ENCODE data around the gene KIAA0319L. TPM values are rescaled to one million over a fixed set of nuclear protein-coding genes. Genes with fewer than 3 reads are reported as not detected.

Gene KIAA0319L
- total and polyA plus RNA-seq, 2 experiments from 2014 or later, result 27.2 to 75.1 TPM

DNA sequence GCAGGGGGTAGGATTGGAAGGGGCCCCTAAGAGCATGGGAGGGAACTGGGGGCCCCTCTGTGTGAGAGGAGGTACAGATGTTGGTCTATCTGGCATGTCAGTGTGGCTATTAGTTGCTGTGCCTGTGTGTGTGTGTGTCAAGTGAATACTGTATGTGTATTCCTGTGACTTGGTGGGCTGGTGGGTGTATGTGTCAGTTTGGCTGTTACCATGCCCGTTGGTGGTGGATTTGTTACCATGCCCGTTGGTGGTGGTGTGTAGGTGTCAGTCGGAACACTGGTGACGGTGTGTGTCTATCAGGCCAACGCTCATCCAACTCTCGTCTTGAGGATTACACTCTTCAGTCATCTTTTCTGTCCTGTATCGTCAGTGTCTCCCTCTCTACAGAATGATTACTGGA is 38.5 kb upstream of the KIAA0319L start:
- Histone ChIP-seq H3K4me1 (ENCODE audit: insufficient read depth) (no peaks in the 10 kb centered on the region), H3K4me3 (no peak overlapping the region), H4K20me1 (replicated peaks; ENCODE audit: insufficient read depth) (peaks cover 6% of the 10 kb centered on the region; the same call in 1 of the 2 replicates), H3K36me3 (ENCODE audit: insufficient read depth) (peaks cover 9% of the 10 kb centered on the region; the same call in 1 of the 2 replicates), H2AFZ (no peak overlapping the region), H3F3A (replicated peaks; ENCODE audit: low read depth) (0 out of 2 replicates have a peak, but pooled peaks cover 2% of the 10 kb centered on the region), H3K27ac (ENCODE audit: low read depth) (no peak overlapping the region), H3K27me3 (ENCODE audit: insufficient read depth) (no peaks in the 10 kb centered on the region), H3K4me2 (no peak overlapping the region), H3K79me2 (replicated peaks; ENCODE audit: insufficient read depth) (no peaks in the 10 kb centered on the region), H3K9me2 (ENCODE audit: insufficient read depth) (no peaks in the 10 kb centered on the region)
- no peak overlapping the region for H3K27ac Mint-ChIP-seq
- H3K9me3 Mint-ChIP-seq, result 0 out of 3 replicates have a peak, but pooled peaks cover 2% of the 10 kb centered on the region
- no peak overlapping the region for H3K4me3 Mint-ChIP-seq
- H3K27me3 Mint-ChIP-seq (ENCODE audit: insufficient read depth, low read depth, poor library complexity), result peaks cover 3% of the 10 kb centered on the region
- DNase-seq (ENCODE audit: low spot score) (no peak), ATAC-seq (no peak)
- no peaks in the 10 kb centered on the region for H3K4me1 Mint-ChIP-seq
- no peak for TF ChIP-seq EZH2 (IDR thresholded peaks at IDR 0.05; ENCODE audit: low read depth, unreplicated experiment)
- TF ChIP-seq, protein P1, sequence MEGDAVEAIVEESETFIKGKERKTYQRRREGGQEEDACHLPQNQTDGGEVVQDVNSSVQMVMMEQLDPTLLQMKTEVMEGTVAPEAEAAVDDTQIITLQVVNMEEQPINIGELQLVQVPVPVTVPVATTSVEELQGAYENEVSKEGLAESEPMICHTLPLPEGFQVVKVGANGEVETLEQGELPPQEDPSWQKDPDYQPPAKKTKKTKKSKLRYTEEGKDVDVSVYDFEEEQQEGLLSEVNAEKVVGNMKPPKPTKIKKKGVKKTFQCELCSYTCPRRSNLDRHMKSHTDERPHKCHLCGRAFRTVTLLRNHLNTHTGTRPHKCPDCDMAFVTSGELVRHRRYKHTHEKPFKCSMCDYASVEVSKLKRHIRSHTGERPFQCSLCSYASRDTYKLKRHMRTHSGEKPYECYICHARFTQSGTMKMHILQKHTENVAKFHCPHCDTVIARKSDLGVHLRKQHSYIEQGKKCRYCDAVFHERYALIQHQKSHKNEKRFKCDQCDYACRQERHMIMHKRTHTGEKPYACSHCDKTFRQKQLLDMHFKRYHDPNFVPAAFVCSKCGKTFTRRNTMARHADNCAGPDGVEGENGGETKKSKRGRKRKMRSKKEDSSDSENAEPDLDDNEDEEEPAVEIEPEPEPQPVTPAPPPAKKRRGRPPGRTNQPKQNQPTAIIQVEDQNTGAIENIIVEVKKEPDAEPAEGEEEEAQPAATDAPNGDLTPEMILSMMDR (conservative IDR thresholded peaks at IDR 0.05; ENCODE audit: low read depth in 2 of 2), result no peak
- TF ChIP-seq ZNF331 (CRISPR knock-in tag; IDR thresholded peaks at IDR 0.05; ENCODE audit: low read depth), result no peak
- TF ChIP-seq JUNB (IDR thresholded peaks at IDR 0.05; ENCODE audit: unreplicated experiment), result no peak
- no peak for TF ChIP-seq EZH2phosphoT487 (IDR thresholded peaks at IDR 0.05; ENCODE audit: unreplicated experiment)
- TF ChIP-seq, protein P2, sequence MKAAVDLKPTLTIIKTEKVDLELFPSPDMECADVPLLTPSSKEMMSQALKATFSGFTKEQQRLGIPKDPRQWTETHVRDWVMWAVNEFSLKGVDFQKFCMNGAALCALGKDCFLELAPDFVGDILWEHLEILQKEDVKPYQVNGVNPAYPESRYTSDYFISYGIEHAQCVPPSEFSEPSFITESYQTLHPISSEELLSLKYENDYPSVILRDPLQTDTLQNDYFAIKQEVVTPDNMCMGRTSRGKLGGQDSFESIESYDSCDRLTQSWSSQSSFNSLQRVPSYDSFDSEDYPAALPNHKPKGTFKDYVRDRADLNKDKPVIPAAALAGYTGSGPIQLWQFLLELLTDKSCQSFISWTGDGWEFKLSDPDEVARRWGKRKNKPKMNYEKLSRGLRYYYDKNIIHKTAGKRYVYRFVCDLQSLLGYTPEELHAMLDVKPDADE (IDR thresholded peaks at IDR 0.05), result no peak
- no peak for TF ChIP-seq STAT1 (IDR thresholded peaks at IDR 0.05; ENCODE audit: unreplicated experiment)
- TF ChIP-seq POLR2AphosphoS5 (IDR thresholded peaks at IDR 0.05; ENCODE audit: low read depth), result no peak; the same call in 1 of the 2 replicates
- no peak for TF ChIP-seq REST (IDR thresholded peaks at IDR 0.05; ENCODE audit: unreplicated experiment)
- no peak for TF ChIP-seq CREB1 (CRISPR knock-in tag; IDR thresholded peaks at IDR 0.05; ENCODE audit: low read depth)
- no peak for TF ChIP-seq NANOG (IDR thresholded peaks at IDR 0.05; ENCODE audit: borderline replicate concordance)
- no peak for TF ChIP-seq ZNF114 (CRISPR knock-in tag; IDR thresholded peaks at IDR 0.05)
- TF ChIP-seq, protein P3, sequence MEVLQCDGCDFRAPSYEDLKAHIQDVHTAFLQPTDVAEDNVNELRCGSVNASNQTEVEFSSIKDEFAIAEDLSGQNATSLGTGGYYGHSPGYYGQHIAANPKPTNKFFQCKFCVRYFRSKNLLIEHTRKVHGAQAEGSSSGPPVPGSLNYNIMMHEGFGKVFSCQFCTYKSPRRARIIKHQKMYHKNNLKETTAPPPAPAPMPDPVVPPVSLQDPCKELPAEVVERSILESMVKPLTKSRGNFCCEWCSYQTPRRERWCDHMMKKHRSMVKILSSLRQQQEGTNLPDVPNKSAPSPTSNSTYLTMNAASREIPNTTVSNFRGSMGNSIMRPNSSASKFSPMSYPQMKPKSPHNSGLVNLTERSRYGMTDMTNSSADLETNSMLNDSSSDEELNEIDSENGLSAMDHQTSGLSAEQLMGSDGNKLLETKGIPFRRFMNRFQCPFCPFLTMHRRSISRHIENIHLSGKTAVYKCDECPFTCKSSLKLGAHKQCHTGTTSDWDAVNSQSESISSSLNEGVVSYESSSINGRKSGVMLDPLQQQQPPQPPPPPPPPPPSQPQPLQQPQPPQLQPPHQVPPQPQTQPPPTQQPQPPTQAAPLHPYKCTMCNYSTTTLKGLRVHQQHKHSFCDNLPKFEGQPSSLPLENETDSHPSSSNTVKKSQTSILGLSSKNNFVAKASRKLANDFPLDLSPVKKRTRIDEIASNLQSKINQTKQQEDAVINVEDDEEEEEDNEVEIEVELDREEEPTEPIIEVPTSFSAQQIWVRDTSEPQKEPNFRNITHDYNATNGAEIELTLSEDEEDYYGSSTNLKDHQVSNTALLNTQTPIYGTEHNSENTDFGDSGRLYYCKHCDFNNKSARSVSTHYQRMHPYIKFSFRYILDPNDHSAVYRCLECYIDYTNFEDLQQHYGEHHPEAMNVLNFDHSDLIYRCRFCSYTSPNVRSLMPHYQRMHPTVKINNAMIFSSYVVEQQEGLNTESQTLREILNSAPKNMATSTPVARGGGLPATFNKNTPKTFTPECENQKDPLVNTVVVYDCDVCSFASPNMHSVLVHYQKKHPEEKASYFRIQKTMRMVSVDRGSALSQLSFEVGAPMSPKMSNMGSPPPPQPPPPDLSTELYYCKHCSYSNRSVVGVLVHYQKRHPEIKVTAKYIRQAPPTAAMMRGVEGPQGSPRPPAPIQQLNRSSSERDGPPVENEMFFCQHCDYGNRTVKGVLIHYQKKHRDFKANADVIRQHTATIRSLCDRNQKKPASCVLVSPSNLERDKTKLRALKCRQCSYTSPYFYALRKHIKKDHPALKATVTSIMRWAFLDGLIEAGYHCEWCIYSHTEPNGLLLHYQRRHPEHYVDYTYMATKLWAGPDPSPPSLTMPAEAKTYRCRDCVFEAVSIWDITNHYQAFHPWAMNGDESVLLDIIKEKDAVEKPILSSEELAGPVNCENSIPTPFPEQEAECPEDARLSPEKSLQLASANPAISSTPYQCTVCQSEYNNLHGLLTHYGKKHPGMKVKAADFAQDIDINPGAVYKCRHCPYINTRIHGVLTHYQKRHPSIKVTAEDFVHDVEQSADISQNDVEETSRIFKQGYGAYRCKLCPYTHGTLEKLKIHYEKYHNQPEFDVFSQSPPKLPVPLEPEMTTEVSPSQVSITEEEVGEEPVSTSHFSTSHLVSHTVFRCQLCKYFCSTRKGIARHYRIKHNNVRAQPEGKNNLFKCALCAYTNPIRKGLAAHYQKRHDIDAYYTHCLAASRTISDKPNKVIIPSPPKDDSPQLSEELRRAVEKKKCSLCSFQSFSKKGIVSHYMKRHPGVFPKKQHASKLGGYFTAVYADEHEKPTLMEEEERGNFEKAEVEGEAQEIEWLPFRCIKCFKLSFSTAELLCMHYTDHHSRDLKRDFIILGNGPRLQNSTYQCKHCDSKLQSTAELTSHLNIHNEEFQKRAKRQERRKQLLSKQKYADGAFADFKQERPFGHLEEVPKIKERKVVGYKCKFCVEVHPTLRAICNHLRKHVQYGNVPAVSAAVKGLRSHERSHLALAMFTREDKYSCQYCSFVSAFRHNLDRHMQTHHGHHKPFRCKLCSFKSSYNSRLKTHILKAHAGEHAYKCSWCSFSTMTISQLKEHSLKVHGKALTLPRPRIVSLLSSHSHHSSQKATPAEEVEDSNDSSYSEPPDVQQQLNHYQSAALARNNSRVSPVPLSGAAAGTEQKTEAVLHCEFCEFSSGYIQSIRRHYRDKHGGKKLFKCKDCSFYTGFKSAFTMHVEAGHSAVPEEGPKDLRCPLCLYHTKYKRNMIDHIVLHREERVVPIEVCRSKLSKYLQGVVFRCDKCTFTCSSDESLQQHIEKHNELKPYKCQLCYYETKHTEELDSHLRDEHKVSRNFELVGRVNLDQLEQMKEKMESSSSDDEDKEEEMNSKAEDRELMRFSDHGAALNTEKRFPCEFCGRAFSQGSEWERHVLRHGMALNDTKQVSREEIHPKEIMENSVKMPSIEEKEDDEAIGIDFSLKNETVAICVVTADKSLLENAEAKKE (CRISPR knock-in tag; IDR thresholded peaks at IDR 0.05), result no peak
- peaks cover 3% of the 10 kb centered on the region; the same call in 2 of the 3 replicates for H3K36me3 Mint-ChIP-seq (ENCODE audit: low read depth)

Data from GM23338 (cell line).